ENCODE data around the gene GCLM. TPM values are rescaled to one million over a fixed set of nuclear protein-coding genes. Genes with fewer than 3 reads are reported as not detected.

The GCLM gene
- total and polyA plus RNA-seq, 9 of the 15 experiments (the other 6 are each of a cell fraction or from before 2014, with no cell fraction given), result 9.3 to 71.6 (median 24.5) TPM

- TF ChIP-seq ZBTB11 (CRISPR knock-in tag; IDR thresholded peaks at IDR 0.05), result no peak
- TF ChIP-seq HMBOX1 (IDR thresholded peaks at IDR 0.05), result 0 out of 2 replicates have a peak, but pooled peaks have one; percentile 24
- TF ChIP-seq RFX5 (IDR thresholded peaks at IDR 0.05; ENCODE audit: low read depth, low read length), result 0 out of 2 replicates have a peak, but pooled peaks have one; percentile 4
- no peak for TF ChIP-seq PREB (CRISPR knock-in tag; IDR thresholded peaks at IDR 0.05)
- no peak for TF ChIP-seq MAZ (CRISPR knock-in tag; conservative IDR thresholded peaks at IDR 0.05 in 1 of 2, IDR thresholded peaks at IDR 0.05 in 1 of 2)
- no peak for TF ChIP-seq ZNF449 (CRISPR knock-in tag; IDR thresholded peaks at IDR 0.05)
- 0 out of 2 replicates have a peak, but pooled peaks have one; percentile 19 for TF ChIP-seq L3MBTL2 (IDR thresholded peaks at IDR 0.05)
- no peak for TF ChIP-seq ZNF444 (CRISPR knock-in tag; IDR thresholded peaks at IDR 0.05)
- no peak for TF ChIP-seq DLX4 (CRISPR knock-in tag; IDR thresholded peaks at IDR 0.05)
- no peak for TF ChIP-seq ZNF584 (CRISPR knock-in tag; IDR thresholded peaks at IDR 0.05; ENCODE audit: low read depth)
- peak; percentile 87 for TF ChIP-seq FOXK2 (conservative IDR thresholded peaks at IDR 0.05 in 1 of 2, IDR thresholded peaks at IDR 0.05 in 1 of 2; ENCODE audit: low read depth in 2 of 2)
- TF ChIP-seq CEBPG (CRISPR knock-in tag; IDR thresholded peaks at IDR 0.05), result no peak; the same call in 1 of the 2 replicates
- TF ChIP-seq CEBPG (tag; conservative IDR thresholded peaks at IDR 0.05 in 1 of 2, IDR thresholded peaks at IDR 0.05 in 1 of 2), result peak; percentile 30 to 80; a peak in 3 of 4 replicates
- TF ChIP-seq CBX2 (IDR thresholded peaks at IDR 0.05; ENCODE audit: insufficient read depth, low read length, poor library complexity, severe bottlenecking), result no peak
- TF ChIP-seq ARID2 (IDR thresholded peaks at IDR 0.05), result no peak
- TF ChIP-seq PKNOX1 (IDR thresholded peaks at IDR 0.05), result no peak
- TF ChIP-seq ZNF212 (CRISPR knock-in tag; IDR thresholded peaks at IDR 0.05), result no peak
Measured at GRCh38 chr1:93844262-93845045, 64.8 kb downstream of the GCLM start (continued).

Measured in K562 (cell line).